Loucy (cell line): ENCODE measurements around the gene TMEM42.

Source experiments
- H2AFZ ChIP-seq: fragments of 200-600 bp; sonication (generic); 2 replicates; pipeline ENCODE4 v1.6.0; 2016; ENCODE audit warnings: antibody characterized with exemption, mild to moderate bottlenecking, low read length, moderate library complexity
- H3F3A ChIP-seq: fragments of 200-600 bp; 2 replicates; pipeline ENCODE4 v1.6.0; 2016; ENCODE audit warnings: antibody characterized with exemption, low read depth, mild to moderate bottlenecking
- H3K27me3 ChIP-seq: fragments of 200-600 bp; sonication (generic); 2 replicates; pipeline ENCODE4 v1.6.1; 2014; ENCODE audit warnings: low read length, mild to moderate bottlenecking; ENCODE audit not compliant: insufficient read depth, poor library complexity, severe bottlenecking
- H3K36me3 ChIP-seq: fragments of 200-600 bp; sonication (generic); 2 replicates; pipeline ENCODE4 v1.6.1; 2016; ENCODE audit warnings: low read length; ENCODE audit not compliant: insufficient read depth
- H3K4me1 ChIP-seq: fragments of 200-600 bp; sonication (generic); 2 replicates; pipeline ENCODE4 v1.5.1; 2014; ENCODE audit warnings: low read length, mild to moderate bottlenecking; ENCODE audit not compliant: insufficient read depth, poor library complexity, severe bottlenecking
- H3K4me2 ChIP-seq: fragments of 200-600 bp; sonication (generic); 2 replicates; pipeline ENCODE4 v1.6.0; 2014; ENCODE audit warnings: antibody characterized with exemption, low read length, low read depth, mild to moderate bottlenecking; ENCODE audit not compliant: poor library complexity, severe bottlenecking
- H3K4me3 ChIP-seq: fragments of 200-600 bp; sonication (generic); 2 replicates; pipeline ENCODE4 v1.5.1; 2014; ENCODE audit warnings: low read length, mild to moderate bottlenecking, mixed read lengths; ENCODE audit not compliant: poor library complexity, severe bottlenecking
- H3K79me2 ChIP-seq: fragments of 200-600 bp; sonication (generic); 2 replicates; pipeline ENCODE4 v1.6.1; 2014; ENCODE audit warnings: low read length; ENCODE audit not compliant: insufficient read depth
- H3K9ac ChIP-seq: fragments of 200-600 bp; sonication (generic); 2 replicates; pipeline ENCODE4 v1.6.0; 2014; ENCODE audit warnings: mild to moderate bottlenecking, low read depth, low read length, moderate library complexity; ENCODE audit not compliant: poor library complexity, severe bottlenecking
- H3K9me2 ChIP-seq: fragments of 200-600 bp; sonication (generic); replicated peaks from 2 replicates; pipeline ENCODE4 v1.6.1; 2016; ENCODE audit warnings: low read depth, low read length, mixed read lengths
- H3K9me3 ChIP-seq: fragments of 200-600 bp; sonication (generic); 2 replicates; pipeline ENCODE4 v1.6.1; 2014; ENCODE audit warnings: mild to moderate bottlenecking, antibody characterized with exemption, low read length, low read depth; ENCODE audit not compliant: insufficient read depth
- H4K20me1 ChIP-seq: fragments of 200-600 bp; sonication (generic); 2 replicates; pipeline ENCODE4 v1.6.0; 2014; ENCODE audit warnings: antibody characterized with exemption, low read length, mild to moderate bottlenecking; ENCODE audit not compliant: insufficient read depth, poor library complexity, severe bottlenecking
- CTCF ChIP-seq: fragments of 200-600 bp; sonication (generic); conservative IDR thresholded peaks from 2 replicates; pipeline ENCODE4 v1.5.1; 2014; ENCODE audit warnings: mild to moderate bottlenecking, antibody characterized with exemption, low read length
- EZH2phosphoT487 ChIP-seq: fragments of 200-600 bp; IDR thresholded peaks from 2 replicates; pipeline ENCODE4 v1.6.1; 2018; ENCODE audit warnings: antibody characterized with exemption, mild to moderate bottlenecking, moderate library complexity, borderline replicate concordance

Gene TMEM42

GRCh38 chr3:44825264-44825925, 36.3 kb upstream of the TMEM42 start:
- no peak overlapping the region for H3K9ac ChIP-seq
- H3K4me3 ChIP-seq, result no peak overlapping the region
- no peaks in the 10 kb centered on the region for H3K9me3 ChIP-seq
- no peaks in the 10 kb centered on the region for H4K20me1 ChIP-seq
- H3K9me2 ChIP-seq, result no peaks in the 10 kb centered on the region
- no peaks in the 10 kb centered on the region for H3K27me3 ChIP-seq
- H3K4me1 ChIP-seq, result no peaks in the 10 kb centered on the region
- TF ChIP-seq CTCF, result no peak
- H3F3A ChIP-seq, result no peaks in the 10 kb centered on the region
- no peak overlapping the region for H3K4me2 ChIP-seq
- peaks cover 66% of the 10 kb centered on the region for H3K36me3 ChIP-seq
- no peak overlapping the region for H2AFZ ChIP-seq
- no peaks in the 10 kb centered on the region for H3K79me2 ChIP-seq

GRCh38 chr3:44827196-44827595, 34.5 kb upstream of the TMEM42 start:
- H3K9me3 ChIP-seq, result no peaks in the 10 kb centered on the region
- H3K36me3 ChIP-seq, result peaks cover 84% of the 10 kb centered on the region
- H4K20me1 ChIP-seq, result no peaks in the 10 kb centered on the region
- TF ChIP-seq CTCF (no peak), EZH2phosphoT487 (no peak)
- no peak overlapping the region for H2AFZ ChIP-seq
- H3K4me1 ChIP-seq, result no peaks in the 10 kb centered on the region
- H3K27me3 ChIP-seq, result no peaks in the 10 kb centered on the region
- H3K9me2 ChIP-seq, result no peaks in the 10 kb centered on the region
- H3K4me2 ChIP-seq, result no peak overlapping the region
- no peaks in the 10 kb centered on the region for H3F3A ChIP-seq
- H3K79me2 ChIP-seq, result no peaks in the 10 kb centered on the region
- H3K9ac ChIP-seq, result no peak overlapping the region
- H3K4me3 ChIP-seq, result no peak overlapping the region

- Histone ChIP-seq H3K27me3 (no peaks in the 10 kb centered on the region), H3K4me3 (no peak overlapping the region), H4K20me1 (no peaks in the 10 kb centered on the region), H3K4me2 (no peak overlapping the region), H2AFZ (no peak overlapping the region), H3K9me3 (peaks cover 8% of the 10 kb centered on the region; the same call in 1 of the 2 replicates), H3K79me2 (no peaks in the 10 kb centered on the region), H3K9ac (no peak overlapping the region), H3K9me2 (no peaks in the 10 kb centered on the region), H3K4me1 (no peaks in the 10 kb centered on the region), H3F3A (no peaks in the 10 kb centered on the region), H3K36me3 (peaks cover 78% of the 10 kb centered on the region)
- TF ChIP-seq CTCF, result no peak
- no peak for TF ChIP-seq EZH2phosphoT487
Measured at GRCh38 chr3:44831232-44831631, 30.5 kb upstream of the TMEM42 start.
